HG02885 (cell line): ENCODE measurements around the gene ZSWIM8.
"Not testable (repeated sequence)": the region's sequence is repeated elsewhere in the genome, so short reads cannot be mapped to it uniquely, and the experiment has no call there.

Experiments
- ATAC-seq: cut with Tn5 transposase; IDR thresholded peaks from one replicate; pipeline ENCODE4 v1.9.1; 2021; ENCODE audit warnings: mild to moderate bottlenecking; ENCODE audit not compliant: unreplicated experiment, poor library complexity

The ZSWIM8 gene

DNA sequence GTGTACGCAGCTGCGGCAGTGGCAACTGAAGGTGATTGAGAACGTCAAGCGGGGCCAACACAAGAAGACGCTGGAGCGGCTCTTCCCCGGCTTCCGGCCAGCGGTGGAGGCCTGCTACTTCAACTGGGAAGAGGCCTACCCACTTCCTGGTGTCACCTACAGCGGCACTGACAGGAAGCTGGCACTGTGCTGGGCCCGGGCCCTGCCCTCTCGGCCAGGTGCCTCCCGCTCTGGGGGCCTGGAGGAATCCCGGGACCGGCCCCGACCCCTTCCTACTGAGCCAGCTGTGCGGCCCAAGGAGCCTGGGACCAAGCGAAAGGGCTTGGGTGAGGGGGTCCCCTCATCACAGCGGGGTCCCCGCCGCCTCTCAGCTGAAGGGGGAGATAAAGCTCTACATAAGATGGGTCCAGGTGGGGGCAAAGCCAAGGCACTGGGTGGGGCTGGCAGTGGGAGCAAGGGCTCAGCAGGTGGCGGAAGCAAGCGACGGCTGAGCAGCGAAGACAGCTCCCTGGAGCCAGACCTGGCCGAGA lies 6.5 kb downstream of the ZSWIM8 start:
- no peak for ATAC-seq

DNA sequence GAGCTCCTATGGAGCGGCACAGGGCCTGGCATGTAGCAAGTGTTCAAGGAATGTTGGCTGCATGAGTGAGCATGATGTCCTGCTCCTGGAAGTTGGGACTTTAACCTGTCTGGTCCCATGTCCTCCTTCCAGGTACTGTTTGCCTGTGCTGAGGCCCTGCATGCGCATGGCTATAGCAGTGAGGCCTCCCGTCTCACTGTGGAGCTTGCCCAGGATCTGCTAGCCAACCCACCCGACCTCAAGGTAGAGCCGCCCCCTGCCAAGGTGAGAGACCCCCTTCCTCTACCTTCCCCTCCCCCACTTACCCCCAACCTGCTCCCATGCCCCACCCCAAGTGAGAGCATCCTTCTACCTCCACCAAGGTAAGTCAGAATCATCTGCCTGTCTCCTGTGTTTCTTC lies 8.1 kb downstream of the ZSWIM8 start:
- no peak for ATAC-seq

DNA sequence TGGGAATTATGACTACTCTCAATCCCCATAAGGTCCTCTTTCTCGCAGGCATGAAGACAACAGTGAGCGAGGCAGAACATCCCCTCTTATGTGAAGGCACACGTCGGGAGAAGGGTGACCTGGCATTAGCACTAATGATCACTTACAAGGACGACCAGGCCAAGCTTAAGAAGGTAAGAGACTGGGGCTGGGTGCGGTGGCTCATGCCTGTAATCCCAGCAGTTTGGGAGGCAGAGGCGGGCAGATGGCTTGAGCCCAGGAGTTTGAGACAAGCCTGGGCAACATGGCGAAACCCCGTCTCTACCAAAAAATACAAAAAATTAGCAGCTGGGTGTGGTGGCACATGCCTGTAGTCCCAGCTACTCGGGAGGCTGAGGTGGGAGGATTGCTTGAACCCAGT lies 10.1 kb downstream of the ZSWIM8 start:
- not testable (repeated sequence) for ATAC-seq

DNA sequence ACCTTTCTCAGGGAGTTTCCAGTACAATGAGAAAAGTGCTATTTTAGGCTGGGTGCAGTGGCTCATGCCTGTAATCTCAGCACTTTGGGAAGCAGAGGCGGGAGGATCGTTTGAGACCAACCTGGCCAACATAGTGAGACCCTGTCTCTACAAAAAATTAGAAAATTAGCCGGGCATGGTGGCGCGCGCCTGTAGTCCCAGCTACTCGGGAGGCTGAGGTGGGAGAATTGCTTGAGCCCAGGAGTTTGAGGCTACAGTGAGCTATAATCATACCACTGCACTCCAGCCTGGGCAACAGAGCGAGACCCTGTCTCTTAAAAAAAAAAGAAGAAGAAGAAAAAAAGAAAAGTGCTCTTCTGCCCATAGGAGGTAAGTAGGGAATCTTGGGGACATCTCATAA lies 10.6 kb downstream of the ZSWIM8 start:
- ATAC-seq: not testable (repeated sequence)

DNA sequence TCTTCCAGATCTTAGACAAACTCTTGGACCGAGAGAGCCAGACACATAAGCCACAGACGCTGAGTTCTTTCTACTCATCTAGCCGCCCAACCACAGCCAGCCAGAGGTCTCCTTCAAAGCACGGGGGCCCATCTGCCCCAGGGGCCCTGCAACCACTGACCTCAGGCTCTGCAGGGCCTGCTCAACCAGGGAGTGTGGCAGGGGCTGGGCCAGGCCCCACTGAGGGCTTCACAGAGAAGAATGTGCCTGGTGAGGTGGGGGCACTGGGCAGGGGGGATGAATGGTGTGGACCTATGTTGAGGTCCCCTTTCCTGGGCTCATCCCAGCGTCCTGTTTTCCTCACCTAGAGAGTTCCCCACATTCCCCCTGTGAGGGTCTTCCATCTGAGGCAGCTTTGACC lies 11.4 kb downstream of the ZSWIM8 start:
- no peak for ATAC-seq

DNA sequence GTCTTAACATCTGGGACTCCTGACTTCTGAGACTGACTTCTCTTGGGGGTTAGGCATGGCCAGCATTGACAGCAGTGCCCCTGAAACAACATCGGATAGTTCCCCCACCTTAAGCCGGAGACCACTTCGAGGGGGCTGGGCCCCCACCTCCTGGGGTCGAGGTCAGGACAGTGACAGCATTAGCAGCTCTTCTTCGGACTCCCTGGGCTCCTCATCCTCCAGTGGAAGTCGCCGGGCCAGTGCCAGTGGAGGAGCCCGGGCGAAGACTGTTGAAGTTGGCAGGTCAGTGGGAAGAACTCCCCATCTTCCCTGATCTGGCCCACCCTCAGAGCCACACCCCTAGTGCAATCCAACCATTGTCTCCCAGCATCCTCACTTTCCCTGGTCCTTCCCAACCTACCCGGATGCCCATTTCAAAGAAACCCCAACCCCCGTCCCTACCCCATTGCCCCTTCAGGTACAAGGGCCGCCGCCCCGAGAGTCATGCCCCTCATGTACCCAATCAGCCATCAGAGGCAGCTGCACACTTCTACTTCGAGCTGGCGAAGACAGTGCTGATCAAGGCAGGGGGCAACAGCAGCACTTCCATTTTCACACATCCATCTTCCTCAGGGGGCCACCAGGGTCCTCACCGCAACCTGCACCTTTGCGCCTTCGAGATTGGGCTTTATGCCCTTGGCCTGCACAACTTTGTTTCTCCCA lies 12.1 kb downstream of the ZSWIM8 start:
- no peak for ATAC-seq

DNA sequence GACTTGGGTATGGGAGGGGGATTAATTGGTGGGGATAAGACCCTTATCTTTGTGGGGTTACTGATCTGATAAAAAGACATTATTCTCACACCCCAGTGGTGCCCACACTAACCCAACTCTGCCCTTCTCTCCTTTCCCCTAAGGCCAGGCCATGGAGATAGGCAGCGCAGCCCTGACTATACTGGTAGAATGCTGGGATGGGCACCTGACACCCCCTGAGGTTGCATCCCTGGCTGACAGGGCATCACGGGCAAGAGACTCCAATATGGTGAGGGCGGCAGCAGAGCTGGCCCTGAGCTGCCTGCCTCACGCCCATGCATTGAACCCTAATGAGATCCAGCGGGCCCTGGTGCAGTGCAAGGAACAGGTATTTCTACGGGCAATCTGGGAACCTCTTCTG lies 12.7 kb downstream of the ZSWIM8 start:
- no peak for ATAC-seq

DNA sequence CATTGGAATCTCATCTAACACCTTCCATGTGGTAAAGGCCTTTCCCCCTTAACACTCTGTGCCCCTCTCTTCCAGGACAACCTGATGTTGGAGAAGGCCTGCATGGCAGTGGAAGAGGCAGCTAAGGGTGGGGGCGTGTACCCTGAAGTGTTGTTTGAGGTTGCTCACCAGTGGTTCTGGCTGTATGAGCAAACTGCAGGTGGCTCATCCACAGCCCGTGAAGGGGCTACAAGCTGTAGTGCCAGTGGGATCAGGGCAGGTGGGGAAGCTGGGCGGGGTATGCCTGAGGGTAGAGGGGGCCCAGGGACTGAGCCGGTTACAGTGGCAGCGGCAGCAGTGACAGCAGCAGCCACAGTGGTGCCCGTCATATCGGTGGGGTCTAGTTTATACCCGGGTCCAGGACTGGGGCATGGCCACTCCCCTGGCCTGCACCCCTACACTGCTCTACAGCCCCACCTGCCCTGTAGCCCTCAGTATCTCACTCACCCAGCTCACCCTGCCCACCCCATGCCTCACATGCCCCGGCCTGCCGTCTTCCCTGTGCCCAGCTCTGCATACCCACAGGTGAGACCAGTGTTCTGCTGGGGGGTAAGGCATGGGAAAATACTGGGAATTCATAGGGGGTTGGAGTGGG lies 13.6 kb downstream of the ZSWIM8 start:
- no peak for ATAC-seq

DNA sequence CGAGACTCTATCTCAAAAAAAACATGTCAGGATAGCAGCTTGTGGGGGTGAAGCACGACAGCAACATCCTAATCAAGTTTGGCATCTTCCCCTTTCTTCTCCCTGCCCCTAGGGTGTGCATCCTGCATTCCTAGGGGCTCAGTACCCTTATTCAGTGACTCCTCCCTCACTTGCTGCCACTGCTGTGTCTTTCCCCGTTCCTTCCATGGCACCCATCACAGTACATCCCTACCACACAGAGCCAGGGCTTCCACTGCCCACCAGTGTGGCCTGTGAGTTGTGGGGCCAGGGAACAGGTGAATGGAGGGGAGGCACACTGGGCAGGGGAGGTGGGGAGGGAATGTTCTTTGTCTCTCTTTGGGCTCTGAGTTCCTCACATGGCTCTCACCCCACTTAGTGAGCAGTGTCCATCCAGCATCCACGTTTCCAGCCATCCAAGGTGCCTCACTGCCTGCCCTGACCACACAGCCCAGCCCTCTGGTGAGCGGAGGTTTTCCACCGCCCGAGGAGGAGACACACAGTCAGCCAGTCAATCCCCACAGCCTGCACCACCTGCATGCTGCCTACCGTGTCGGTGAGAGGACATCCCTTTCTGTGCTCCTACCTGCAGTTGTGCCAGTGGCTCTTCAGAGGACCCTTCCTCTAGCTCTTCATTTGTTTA lies 14.6 kb downstream of the ZSWIM8 start:
- ATAC-seq: no peak

DNA sequence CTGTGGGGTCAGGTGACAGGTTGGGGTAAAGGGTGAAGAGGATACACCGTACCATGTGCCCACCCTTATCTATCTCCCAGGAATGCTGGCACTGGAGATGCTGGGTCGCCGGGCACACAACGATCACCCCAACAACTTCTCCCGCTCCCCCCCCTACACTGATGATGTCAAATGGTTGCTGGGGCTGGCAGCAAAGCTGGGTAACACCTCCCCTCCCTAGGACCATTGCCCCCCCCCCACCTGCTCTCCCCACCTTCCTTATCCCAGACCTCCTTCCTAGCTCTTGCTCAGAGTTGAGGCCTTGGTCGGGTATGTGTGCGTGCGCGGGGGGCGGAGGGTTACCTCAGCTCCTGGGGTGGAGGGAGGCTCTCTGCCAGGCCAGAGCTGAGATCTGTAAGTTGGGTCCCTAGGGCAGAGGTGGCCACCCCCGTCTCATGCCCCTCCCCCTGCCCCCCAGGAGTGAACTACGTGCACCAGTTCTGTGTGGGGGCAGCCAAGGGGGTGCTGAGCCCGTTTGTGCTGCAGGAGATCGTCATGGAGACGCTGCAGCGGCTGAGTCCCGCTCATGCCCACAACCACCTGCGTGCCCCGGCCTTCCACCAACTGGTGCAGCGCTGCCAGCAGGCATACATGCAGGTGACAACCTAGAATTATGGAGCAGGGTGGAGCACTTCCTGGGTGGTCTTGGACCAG lies 15.3 kb downstream of the ZSWIM8 start:
- no peak for ATAC-seq

DNA sequence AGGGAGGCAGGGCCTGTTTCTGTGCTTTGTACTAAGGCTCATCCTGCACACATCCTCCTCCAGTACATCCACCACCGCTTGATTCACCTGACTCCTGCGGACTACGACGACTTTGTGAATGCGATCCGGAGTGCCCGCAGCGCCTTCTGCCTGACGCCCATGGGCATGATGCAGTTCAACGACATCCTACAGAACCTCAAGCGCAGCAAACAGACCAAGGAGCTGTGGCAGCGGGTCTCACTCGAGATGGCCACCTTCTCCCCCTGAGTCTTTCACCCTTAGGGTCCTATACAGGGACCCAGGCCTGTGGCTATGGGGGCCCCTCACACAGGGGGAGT lies 15.8 kb downstream of the ZSWIM8 start:
- ATAC-seq: no peak

DNA sequence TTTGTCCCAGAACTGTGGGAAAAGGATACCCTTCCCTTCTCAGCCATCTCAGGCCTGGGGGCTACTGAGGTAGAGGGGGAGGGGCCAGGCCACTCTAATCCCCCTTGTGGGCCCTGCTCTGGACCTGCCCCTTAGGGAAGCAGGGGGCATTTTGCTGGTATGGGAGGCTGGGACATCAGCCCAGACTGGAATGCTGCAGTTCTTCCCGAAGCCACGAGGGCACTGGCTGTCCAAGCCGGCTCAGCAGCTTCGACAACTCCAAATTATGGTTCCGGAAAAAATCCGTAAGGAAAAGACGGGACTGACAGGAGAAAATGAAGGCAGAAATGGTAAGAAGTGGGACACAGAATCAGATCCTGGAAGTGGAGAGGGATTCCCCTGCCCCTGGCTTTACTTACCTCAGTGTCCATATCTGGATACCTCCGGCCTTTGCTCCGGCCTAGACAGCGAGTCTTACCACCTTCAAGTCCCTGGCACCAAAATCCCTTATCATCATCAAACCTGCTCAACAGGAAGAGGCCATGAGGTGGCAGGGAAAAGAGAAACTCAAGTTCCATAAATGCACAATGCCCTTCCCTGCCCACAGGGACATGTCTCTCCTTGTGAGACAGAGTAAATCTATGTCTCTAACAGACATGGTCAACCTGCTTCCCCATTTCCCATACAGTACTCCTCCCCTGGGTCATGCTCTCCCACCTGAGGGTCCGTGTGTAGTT lies 17.0 kb downstream of the ZSWIM8 start:
- ATAC-seq: no peak

DNA sequence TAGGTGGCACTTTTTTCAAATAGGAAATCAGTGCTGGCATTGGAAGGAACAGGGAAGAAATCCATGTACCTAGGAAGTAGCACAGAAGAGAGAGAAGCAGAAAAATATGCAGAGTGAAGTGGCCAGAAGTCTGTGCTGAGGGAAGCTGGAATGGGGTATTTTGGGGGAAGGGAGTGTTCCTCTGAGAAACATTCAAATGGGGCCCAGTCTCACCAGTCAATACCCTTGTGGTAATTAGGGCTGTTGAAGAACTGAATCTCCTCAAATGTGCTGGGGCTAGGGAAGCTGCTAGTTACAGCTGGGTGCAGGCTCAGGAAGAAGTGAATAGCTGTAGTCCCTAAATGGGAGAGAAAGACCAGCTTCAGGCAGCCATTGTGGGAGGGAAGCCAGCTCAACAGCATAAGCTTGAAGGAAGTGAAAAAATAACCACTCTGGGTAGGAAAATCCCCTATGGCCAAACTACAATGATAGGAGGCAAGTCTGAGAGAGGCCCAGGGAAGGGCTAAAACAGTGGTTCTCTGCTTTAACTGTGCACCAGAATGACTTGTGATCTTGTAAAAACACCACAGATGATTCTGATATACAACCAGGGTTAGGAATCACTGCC lies 18.4 kb downstream of the ZSWIM8 start:
- peak; percentile 76 for ATAC-seq

DNA sequence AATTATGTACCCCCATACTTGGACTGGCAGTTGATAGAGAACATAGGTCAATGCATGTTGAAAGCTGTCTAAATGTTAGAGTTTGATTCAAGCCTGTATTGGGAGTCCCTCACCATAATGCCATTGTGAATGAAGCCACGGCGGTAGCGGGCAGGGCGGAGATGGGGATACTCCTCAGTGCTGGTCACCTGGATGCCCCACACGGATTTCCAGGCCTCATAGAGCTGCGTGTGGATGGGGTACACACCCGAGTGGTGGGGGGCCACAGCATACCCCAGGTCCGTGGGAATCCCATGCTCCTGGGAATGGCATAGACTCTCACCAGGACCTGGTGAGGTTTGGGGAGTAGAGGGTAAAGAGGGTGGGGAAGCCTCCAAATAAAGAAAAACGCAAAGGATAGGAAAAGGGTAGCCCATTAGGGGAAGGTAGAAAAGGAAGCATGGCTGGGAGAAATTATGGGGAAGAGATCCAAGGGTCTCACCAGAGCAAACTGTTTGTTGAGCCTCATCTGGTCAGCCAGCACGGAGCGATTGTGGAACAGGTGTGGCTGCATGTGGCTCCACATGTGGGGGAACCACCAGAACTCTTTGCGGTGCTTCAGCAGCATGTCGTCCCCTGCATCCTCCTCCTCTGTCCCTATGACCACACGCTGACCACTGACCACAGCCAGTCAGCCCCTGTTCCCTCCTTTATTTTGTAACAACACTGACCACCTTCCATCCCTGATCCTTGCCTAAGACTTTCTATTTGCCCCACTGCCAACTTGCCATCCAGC lies 21.0 kb downstream of the ZSWIM8 start:
- ATAC-seq: no peak

DNA sequence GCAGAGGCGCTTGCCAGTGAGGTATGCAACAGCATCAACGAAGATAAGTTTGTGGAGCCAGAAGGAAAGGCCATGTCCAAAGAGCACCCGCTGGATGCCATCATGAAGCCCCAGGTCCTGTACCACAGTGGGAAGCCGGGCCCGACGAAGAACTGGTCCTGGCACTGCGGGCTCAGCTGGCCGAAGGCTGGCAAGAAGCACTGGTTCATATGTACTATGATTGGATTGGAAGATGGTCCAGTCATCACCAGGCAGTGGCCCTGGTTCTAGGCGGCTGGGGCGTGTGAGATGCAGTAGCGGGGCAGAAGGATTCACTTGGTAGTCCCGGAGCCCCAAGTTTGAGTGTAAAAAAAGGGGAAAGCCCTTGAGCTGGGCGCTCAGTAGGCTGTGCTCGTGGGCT lies 22.1 kb downstream of the ZSWIM8 start:
- ATAC-seq: no peak

DNA sequence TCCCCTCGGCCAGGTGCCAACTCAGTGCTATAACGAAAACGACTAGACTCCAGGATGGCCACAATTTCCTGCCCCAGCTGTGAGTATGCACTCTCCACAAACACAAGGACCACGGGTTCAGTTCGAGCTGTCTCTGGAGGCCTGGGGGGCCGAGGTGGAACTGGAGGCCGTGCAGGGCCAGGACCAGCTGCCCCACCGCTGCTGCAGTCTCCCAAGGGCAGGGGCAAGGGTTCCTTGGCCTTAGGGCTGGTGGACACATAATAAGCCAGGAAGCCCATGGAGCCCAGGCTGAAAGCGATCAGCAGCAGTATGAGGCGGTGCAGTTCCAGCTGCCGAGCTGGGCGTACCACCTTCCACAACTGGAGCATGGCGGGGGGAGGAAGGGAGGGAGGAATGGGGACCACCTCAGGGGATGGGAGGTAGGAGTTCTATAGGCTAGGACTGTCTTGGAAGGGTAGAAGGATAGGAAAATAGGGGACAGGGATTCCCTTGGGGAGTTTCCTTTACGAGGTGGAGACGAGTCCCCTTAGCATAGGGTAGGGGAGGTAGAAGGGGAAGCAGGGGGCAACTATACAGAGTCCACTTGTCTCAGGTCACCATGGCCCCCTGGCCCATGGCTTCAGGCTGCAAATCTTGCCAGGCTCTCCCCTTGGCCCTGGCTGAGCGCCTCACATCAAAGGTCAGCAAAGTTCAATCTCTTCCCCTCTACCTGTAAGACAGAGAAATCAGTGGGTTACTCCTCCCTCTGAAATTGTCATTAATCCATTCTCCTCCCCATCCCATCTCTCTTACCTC lies 22.8 kb downstream of the ZSWIM8 start:
- ATAC-seq: no peak

DNA sequence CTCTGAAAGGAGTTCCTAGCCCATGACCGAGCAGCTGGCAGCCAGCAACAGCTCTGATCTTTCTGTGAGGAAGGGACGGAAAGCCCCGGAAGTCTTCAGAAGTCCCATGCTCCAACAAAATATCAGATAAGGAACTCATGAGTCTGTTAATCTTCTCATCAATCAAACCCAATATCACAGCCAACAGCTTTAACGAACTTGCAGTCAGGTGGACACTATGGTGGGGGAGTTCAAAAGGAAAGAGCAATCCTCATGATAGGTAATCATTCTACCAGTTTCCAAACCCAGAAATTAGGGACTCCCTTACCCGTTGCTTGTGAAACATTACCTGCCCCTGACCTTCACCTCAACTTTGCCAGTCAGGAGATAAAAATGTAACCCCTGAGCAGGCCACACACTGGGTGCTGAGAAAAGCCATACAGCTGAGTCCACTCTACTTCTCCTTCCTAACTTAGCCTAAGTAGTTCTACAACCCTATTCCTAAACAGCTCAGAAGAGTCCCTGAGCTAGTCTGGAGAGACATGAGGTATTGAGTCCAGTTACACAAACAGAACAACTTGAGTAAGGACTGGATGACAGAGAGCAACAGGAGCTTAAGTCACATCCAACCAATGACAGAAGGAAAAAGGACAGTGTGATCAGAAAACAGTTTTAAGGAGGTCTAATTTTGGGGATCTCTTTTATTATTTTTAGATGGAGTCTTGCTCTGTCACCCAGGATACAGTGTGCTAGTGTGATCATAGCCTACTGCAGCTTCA lies 23.8 kb downstream of the ZSWIM8 start:
- ATAC-seq: no peak

DNA sequence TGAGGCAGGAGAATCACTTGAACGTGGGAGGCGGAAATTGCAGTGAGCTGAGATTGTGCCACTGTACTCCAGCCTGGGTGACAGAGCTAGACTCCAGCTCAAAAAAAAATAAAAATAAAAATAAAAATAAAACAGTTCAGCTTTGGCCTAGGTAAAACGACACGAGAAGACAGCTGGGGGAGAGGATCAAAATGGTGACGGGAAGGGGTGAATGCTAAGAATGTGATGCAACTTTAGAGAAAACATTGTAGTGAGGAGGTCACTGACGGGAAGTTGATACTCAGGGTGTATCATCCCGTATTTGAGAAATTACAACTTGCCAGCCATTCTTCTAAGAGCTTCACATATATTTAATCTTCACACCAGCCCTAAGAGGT lies 24.9 kb downstream of the ZSWIM8 start:
- no peak for ATAC-seq
